NCI-H2171 (cell line): ENCODE results near the gene SEC63.

ENCODE experiments used
- DNase-seq: peaks from one replicate; lab custom pipeline; 2025; lab: John Stamatoyannopoulos, UW

The SEC63 gene

GRCh38 chr6:107818272-107818671, 139.7 kb downstream of the SEC63 start:
- no peak for DNase-seq

- DNase-seq: no peak
These were observed 140.2 kb downstream of the SEC63 start for GRCh38 chr6:107817784-107818183.
